ENCODE results near the gene NOS3.

GRCh38 chr7:150962290-150962552 lies 28.6 kb upstream of the NOS3 start:
- TF ChIP-seq REST (IDR thresholded peaks at IDR 0.05; ENCODE audit: borderline replicate concordance) = no peak
- no peak for TF ChIP-seq EZH2 (IDR thresholded peaks at IDR 0.05; ENCODE audit: borderline replicate concordance, insufficient read depth, low read length, poor library complexity, severe bottlenecking)
- no peak for TF ChIP-seq CTCF (IDR thresholded peaks at IDR 0.05; ENCODE audit: poor library complexity, severe bottlenecking)
- TF ChIP-seq POLR2AphosphoS5 (IDR thresholded peaks at IDR 0.05) = no peak
- no peak for TF ChIP-seq MXI1 (conservative IDR thresholded peaks at IDR 0.05; ENCODE audit: poor library complexity, severe bottlenecking)
- TF ChIP-seq SMC3 (conservative IDR thresholded peaks at IDR 0.05; ENCODE audit: poor library complexity) = no peak
- no peak for TF ChIP-seq RAD21 (conservative IDR thresholded peaks at IDR 0.05)
- TF ChIP-seq TAF1 (IDR thresholded peaks at IDR 0.05; ENCODE audit: low read depth) = no peak
